GM12891 (cell line): ENCODE results near the gene CKB.

Source experiments
- POLR2A ChIP-seq: IDR thresholded peaks from 2 replicates; pipeline ENCODE4 v1.6.1; 2011; ENCODE audit warnings: low read depth, low read length, control low read depth
- POLR2AphosphoS5 ChIP-seq: IDR thresholded peaks from 2 replicates; pipeline ENCODE4 v1.6.1; 2011; ENCODE audit warnings: low read depth, low read length, control low read depth

DNA sequence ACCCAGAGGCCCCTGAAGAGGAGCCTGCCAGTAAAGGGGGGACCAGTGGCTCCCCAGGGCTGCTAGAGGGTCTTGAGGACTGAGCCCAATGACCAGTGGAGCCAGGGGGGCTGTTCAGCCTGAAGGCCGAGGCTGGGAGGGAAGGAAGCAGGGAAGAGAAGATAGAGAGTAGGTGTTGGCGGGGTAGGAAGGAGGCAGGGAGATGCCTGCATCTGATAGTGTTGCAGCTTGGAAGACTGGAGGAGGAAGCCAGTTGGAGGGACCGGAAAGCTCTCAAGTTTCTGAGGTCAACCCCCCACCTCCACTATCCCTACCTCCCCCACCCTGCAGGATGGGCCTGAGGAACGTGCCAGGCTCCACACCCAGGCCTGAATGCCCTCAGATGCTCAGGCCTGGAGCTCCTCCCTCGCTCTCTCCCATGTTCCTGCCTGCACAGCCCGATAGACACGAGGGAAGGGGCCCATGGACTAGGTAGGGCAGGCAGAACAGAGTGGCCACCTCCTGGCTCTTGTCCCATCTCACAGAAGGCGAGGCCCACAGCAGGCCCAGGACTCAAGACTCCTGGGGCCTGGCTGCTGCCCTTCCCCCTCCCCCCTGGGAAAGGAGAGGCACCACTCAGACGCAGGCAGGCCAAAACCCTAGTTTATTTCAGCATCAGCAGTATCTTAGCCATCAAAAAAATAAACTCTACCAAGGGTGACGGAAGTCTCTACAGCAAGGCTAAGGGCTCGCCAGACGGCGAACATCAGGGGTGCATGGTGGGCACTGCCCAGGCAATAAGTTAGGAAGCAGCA is 3.4 kb downstream of the CKB start:
- no peak for TF ChIP-seq POLR2AphosphoS5
- no peak for TF ChIP-seq POLR2A
